GM18519 (cell line): ENCODE data around the gene KCNIP3.

Experiments used
- ATAC-seq: cut with Tn5 transposase; IDR thresholded peaks from one replicate; pipeline ENCODE4 v1.9.1; 2021; ENCODE audit warnings: mild to moderate bottlenecking, moderate library complexity; ENCODE audit not compliant: unreplicated experiment, low FRiP score

KCNIP3 gene

GRCh38 chr2:95292623-95293260 is 4.4 kb upstream of the KCNIP3 start:
- ATAC-seq, result no peak

DNA sequence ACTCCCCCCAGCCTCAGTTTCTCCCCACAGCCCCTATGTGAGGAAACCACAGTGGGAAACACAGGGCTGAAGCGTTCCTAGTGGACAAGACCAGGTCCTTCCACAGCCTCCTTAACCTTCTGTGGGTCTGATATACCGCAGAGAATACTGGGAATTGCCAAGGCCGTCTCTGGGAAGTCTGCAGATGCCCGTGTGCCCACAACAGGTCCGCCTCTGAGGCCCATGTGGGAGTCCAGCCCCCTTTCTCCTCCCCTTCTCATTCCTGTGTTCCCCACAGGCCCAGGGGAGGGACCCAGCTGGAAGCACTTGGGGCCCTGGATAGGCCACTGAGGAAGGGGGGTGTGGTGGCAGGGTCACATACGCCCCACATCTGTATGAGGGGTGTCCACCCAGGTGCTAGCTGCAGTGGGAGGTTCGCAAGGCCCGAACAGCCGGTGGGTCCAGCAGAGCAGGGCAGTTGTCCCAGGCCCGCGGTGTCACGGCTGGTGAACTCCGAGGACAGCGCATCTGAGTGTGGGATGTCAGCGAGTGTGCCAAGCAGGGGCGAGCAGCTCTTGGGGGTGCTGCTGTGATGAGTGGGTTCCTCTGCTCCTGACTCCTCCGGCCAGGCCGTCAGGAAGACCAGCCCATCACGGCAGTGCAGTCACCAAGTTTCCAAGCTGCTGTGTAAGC is 2.4 kb upstream of the KCNIP3 start:
- ATAC-seq, result no peak

GRCh38 chr2:95295376-95295775 is 1.8 kb upstream of the KCNIP3 start:
- ATAC-seq, result no peak

DNA sequence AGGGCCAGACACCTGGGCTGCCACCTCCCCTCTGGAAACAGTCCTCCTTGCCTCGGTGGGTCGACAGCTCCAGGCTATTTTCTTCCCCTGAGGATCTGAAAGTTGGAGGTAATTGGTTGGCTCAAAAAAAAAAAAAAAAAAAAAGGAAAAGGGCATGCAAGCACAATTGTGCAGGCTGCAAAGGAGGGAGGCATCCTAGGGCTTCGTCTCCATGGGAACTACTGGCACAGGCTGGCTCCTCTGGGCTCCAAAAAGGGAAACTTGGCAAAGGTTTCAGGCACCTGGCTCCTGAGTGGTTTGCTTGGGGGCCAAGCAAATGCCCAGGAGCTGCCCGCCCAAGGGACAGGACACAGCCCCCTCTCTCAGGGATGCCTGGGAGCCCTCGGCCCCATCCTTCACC is 1.1 kb upstream of the KCNIP3 start:
- ATAC-seq, result no peak

- ATAC-seq, result no peak
Measured at GRCh38 chr2:95297639-95298395, 670 bp downstream of the KCNIP3 start.

DNA sequence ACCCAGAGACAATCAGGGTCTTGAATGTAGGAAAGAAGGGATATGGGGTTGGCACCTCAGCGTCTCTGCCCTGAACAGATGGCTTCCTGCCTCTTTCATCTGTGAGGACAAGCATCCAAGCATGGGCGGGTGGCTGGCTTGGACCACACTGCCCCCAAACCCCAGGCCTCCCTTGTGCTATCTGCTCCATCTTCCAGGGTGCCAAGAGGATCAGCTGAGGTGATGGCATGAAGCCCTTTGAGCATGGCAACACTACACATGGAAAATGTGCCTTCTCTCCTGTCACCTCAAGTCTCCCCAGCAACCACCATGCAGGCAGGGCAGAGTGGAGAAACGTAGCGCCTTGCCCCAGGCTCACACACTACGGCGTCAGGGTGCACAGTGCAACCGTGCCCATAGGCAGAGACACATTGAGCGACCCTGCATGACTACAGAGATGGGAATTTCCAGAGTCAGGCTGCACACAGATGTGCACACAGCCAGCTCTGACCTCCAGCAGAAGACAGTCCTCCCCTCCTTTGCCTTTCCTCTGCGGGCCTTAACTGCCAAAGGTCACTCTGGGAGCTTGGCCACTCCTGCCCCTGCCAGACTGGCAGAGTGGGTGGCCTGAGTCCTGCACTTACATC is 1.5 kb downstream of the KCNIP3 start:
- ATAC-seq, result no peak

- no peak for ATAC-seq
Measured at GRCh38 chr2:95299961-95300360, 2.8 kb downstream of the KCNIP3 start.

DNA sequence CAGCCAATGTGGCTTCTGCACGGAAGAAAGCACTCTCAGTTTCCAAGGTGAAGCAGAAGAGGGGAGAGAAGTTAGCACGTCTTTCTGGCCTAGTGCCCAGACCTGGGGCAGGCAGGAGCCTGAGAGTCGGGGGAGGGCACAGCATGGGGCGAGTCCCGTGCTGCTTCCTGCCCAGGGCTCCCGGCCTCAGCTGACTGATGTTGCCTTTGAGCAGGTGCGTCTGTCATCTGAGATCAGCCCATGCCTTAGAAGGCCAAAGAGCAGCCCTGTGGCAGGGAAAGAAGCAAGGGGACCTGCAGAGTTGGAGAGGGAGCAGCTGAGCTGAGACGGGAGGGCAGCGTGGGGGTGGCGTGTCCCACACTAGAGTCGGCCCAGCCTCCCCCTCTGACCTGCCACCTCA is 3.3 kb downstream of the KCNIP3 start:
- no peak for ATAC-seq

- no peak for ATAC-seq
Measured at GRCh38 chr2:95301186-95301585, 4.0 kb downstream of the KCNIP3 start.

- ATAC-seq, result no peak
Measured at GRCh38 chr2:95301876-95302641, 4.9 kb downstream of the KCNIP3 start.

- ATAC-seq, result no peak
Measured at GRCh38 chr2:95303191-95303919, 6.2 kb downstream of the KCNIP3 start.

- no peak for ATAC-seq
Measured at GRCh38 chr2:95305380-95306061, 8.4 kb downstream of the KCNIP3 start.

- ATAC-seq, result no peak
Measured at GRCh38 chr2:95306336-95306895, 9.3 kb downstream of the KCNIP3 start.

DNA sequence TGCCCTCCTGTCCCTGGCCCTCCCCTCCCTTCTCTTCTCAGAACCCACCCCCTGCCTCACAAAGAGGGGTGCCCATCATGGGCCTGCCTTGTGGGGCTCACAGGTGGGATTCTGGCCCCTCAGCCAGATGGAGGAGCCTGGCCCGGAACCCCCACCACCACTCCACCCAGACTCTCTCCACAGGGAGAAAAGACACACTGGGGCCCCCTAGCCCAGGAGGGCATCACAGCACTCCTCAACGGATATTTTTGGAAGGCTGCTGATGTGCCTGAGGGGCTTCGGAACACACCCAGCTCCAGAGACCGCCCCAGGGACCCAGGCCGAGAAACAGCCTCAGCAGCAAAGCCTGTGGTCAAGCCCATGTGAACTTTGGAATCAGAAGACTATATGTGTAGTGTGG is 9.9 kb downstream of the KCNIP3 start:
- no peak for ATAC-seq

DNA sequence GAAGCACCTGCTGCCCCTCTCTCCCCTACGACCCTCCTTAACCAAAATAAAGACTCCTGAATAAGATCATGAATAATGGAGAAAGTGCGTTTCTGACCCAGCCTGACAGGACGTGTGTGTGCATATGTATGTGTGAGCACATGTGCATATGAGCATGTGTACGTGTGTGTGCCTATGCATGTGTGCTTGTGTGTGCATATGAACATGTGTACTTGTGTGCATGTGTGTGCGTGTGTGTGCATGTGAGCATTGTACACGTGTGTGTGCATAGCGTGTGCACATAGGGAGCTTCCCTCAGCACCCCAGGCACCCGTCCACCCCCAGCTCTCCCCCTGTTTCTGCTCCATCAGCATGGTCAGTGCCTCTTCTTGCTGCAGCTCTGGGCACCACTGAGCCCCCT is 10.7 kb downstream of the KCNIP3 start:
- no peak for ATAC-seq

DNA sequence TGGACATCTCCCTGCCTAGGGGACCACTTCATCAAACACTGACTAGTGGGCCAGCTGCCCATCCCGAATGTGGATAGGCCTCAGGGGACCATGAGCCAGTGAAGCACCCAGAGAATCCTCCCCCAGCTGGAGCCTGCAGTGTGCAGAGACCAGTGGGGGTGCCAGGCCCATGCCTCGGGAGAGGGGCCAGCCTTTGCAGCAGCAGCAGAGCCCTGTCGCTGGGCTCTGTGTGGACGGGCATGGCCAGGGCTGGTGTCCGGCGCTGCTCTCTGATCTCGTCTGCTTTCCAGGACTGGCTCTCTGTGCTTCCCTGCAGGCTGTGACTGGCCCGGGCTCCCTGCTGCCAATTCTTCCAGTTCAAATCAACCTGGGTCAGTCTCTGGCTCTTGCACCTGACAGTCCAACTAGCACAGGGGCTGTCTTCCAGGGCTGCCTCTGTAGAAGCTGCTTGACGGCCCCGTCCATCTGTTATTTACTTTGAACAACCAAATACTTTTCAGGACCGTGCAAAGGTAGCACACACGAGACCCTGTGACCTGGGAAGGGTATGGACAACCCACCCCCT is 11.4 kb downstream of the KCNIP3 start:
- no peak for ATAC-seq

GRCh38 chr2:95309599-95309998 is 12.5 kb downstream of the KCNIP3 start:
- ATAC-seq, result no peak

DNA sequence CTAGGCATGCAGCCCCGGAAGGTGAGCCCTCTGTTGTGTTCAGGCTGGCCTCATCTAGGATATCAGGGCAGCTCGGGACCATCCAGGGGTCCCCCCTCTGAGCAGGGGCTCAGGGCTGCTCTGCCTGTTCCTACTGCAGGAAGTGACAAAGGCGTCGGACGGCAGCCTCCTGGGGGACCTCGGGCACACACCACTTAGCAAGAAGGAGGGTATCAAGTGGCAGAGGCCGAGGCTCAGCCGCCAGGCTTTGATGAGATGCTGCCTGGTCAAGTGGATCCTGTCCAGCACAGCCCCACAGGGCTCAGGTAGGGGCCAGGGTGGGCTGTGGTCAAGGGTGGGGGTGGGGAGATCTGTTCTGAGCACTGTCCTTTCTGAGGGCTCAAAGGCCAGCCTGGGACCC is 13.1 kb downstream of the KCNIP3 start:
- ATAC-seq, result no peak

GRCh38 chr2:95310651-95311050 is 13.5 kb downstream of the KCNIP3 start:
- no peak for ATAC-seq
